IPS-20b (cell line): ENCODE results near the gene TAGLN.

Experiments
- H3K27ac ChIP-seq: one replicate; pipeline ENCODE4 v1.5.1; 2013; ENCODE audit warnings: low read length
- H3K27me3 ChIP-seq: 2 replicates; pipeline ENCODE4 v1.6.1; 2013; ENCODE audit warnings: mild to moderate bottlenecking, low read length, inconsistent platforms; ENCODE audit not compliant: insufficient read depth
- H3K36me3 ChIP-seq: 2 replicates; pipeline ENCODE4 v1.6.1; 2013; ENCODE audit warnings: low read depth, mild to moderate bottlenecking, inconsistent platforms, low read length, moderate library complexity; ENCODE audit not compliant: insufficient read depth
- H3K4me1 ChIP-seq: 2 replicates; pipeline ENCODE4 v1.6.1; 2013; ENCODE audit warnings: mild to moderate bottlenecking, control low read depth, inconsistent platforms, low read length, moderate library complexity; ENCODE audit not compliant: insufficient read depth
- H3K4me3 ChIP-seq: 2 replicates; pipeline ENCODE4 v1.5.1; 2013; ENCODE audit warnings: mild to moderate bottlenecking, low read length, inconsistent platforms
- H3K9ac ChIP-seq: 2 replicates; pipeline ENCODE4 v1.6.1; 2013; ENCODE audit warnings: low read depth, mild to moderate bottlenecking, inconsistent platforms, low read length, moderate library complexity
- H3K9me3 ChIP-seq: 2 replicates; pipeline ENCODE4 v1.6.1; 2013; ENCODE audit warnings: mild to moderate bottlenecking, low read depth, low read length, inconsistent platforms; ENCODE audit not compliant: insufficient read depth

Gene TAGLN

GRCh38 chr11:117199053-117199915 lies at the start of gene TAGLN:
Gene TAGLN (plus strand): TSS chr11:117199370. CDS start chr11:117203014, 3,644 bp downstream.
- Histone ChIP-seq H3K4me3 (peak within 1 kb of the TSS; percentile 87), H3K27ac (peak within 1 kb of the TSS; percentile 68), H3K4me1 (peaks cover 25% of the 10 kb centered on the region), H3K9me3 (no peaks in the 10 kb centered on the region), H3K27me3 (no peaks in the 10 kb centered on the region), H3K36me3 (peaks cover 27% of the 10 kb centered on the region), H3K9ac (peak within 1 kb of the TSS; percentile 95)

GRCh38 chr11:117152066-117152465 lies 47.1 kb upstream of the TAGLN start:
- H3K27ac ChIP-seq: no peak overlapping the region
- no peaks in the 10 kb centered on the region for H3K9me3 ChIP-seq
- H3K27me3 ChIP-seq: no peaks in the 10 kb centered on the region
- H3K4me3 ChIP-seq: no peak overlapping the region
- no peaks in the 10 kb centered on the region for H3K4me1 ChIP-seq
- peaks cover 74% of the 10 kb centered on the region for H3K36me3 ChIP-seq
- H3K9ac ChIP-seq: no peak overlapping the region

GRCh38 chr11:117154468-117154867 lies 44.7 kb upstream of the TAGLN start:
- Histone ChIP-seq H3K9ac (no peak overlapping the region), H3K27me3 (no peaks in the 10 kb centered on the region), H3K4me3 (no peak overlapping the region), H3K27ac (no peak overlapping the region), H3K36me3 (peaks cover 79% of the 10 kb centered on the region), H3K9me3 (no peaks in the 10 kb centered on the region), H3K4me1 (no peaks in the 10 kb centered on the region)

DNA sequence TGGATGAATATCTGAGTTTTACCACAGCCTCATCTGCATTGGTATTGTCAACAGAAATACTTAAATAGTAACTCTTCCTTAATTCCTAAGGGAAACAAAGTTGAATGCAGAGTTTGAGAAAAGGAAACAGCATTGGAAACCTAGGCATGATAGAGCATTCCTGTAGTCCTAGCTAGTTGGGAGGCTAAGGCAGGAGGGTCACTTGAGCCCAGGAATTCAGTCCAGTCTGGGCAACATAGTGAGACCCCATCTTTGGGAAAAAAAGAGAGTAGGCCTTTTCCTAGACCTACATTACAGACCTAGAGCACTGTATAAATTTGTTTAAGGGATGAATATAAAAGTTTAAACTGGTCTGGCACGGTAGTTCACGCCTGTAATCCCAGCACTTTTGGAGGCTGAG lies 41.7 kb upstream of the TAGLN start:
- H3K9ac ChIP-seq: no peak overlapping the region
- H3K4me3 ChIP-seq: no peak overlapping the region
- H3K4me1 ChIP-seq: no peaks in the 10 kb centered on the region
- peaks cover 92% of the 10 kb centered on the region for H3K36me3 ChIP-seq
- no peak overlapping the region for H3K27ac ChIP-seq
- no peaks in the 10 kb centered on the region for H3K27me3 ChIP-seq
- no peaks in the 10 kb centered on the region for H3K9me3 ChIP-seq

DNA sequence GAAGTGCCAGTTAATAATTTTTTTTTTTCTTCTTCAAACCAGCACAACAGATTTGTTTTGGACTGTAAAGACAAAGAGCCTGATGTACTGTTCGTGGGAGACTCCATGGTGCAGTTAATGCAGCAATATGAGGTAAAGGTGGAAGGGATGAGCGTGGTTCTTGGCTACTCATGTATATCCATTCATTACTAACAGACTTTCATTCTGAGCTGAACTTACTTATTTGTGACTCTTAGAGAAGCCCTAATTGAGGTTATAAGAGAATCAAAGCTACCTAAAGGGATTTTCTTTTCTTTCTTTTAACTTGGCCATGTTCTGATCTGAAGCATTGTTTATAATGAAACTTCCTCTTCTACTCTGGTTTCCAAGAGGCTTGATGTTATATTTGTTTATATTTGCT lies 39.3 kb upstream of the TAGLN start:
- no peaks in the 10 kb centered on the region for H3K4me1 ChIP-seq
- no peaks in the 10 kb centered on the region for H3K27me3 ChIP-seq
- no peaks in the 10 kb centered on the region for H3K9me3 ChIP-seq
- H3K36me3 ChIP-seq: peaks cover 92% of the 10 kb centered on the region
- no peak overlapping the region for H3K4me3 ChIP-seq
- H3K9ac ChIP-seq: no peak overlapping the region
- H3K27ac ChIP-seq: no peak overlapping the region

DNA sequence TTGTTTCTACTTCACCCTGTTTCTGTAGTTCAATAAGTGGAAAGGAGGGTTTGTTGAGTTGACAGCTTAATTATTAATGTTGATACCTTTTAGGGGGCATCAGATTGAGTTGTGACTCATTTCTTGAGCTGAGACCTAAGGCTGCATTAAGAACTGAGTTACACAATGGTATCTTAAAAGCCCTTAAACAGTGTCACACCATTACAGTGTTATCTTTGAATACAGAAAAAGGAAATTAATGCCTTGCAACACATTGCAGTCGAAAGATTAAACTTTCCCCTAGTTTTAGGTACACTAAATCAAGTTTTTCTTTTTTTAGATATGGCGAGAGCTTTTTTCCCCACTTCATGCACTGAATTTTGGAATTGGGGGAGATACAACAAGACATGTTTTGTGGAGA lies 38.3 kb upstream of the TAGLN start:
- H3K4me1 ChIP-seq: no peaks in the 10 kb centered on the region
- no peak overlapping the region for H3K4me3 ChIP-seq
- H3K27ac ChIP-seq: no peak overlapping the region
- H3K27me3 ChIP-seq: no peaks in the 10 kb centered on the region
- H3K9ac ChIP-seq: no peak overlapping the region
- H3K36me3 ChIP-seq: peaks cover 93% of the 10 kb centered on the region
- H3K9me3 ChIP-seq: no peaks in the 10 kb centered on the region

DNA sequence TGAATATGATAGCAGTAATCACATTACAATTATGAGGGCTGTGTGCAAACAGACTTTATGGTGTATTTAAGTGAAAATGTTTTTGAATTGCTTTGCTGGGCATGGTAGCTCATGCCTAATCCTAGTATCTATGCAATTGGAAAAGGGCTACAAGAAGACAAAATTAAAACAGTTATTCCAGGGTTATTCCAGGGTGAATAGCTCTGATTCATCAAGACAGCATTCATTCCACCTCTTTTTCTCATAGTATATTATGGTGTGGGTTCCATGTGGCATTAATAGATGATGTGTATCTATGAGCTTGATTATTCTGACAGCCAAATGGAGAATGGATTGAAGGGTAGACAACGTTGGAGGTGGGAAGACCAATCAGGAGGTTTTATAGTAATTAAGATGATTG lies 32.7 kb upstream of the TAGLN start:
- Histone ChIP-seq H3K4me1 (0 out of 2 replicates have a peak, but pooled peaks cover under 1% of the 10 kb centered on the region), H3K27me3 (no peaks in the 10 kb centered on the region), H3K9me3 (no peaks in the 10 kb centered on the region), H3K36me3 (peaks cover 97% of the 10 kb centered on the region), H3K4me3 (no peak overlapping the region), H3K27ac (no peak overlapping the region), H3K9ac (no peak overlapping the region)

DNA sequence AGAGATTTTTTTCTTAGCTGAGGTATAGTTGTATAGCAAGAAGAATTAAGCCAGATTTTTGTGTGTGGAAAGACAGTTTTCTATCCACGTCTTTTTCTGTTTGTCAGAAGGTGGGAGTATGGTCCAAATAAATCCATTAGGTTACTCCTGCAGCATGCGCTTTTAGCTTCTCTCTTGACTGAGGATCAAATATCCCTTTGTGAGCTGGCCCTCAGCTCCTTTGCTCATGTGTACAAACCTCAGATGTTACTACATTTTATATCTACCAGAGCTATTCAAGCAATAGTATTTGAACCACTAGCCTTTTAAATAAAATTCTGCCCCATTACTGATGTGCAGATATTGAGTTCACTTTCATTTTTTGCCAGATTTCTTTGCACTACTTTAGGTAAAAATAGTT lies 29.4 kb upstream of the TAGLN start:
- peaks cover 71% of the 10 kb centered on the region for H3K36me3 ChIP-seq
- H3K27ac ChIP-seq: no peak overlapping the region
- H3K4me3 ChIP-seq: no peak overlapping the region
- H3K9me3 ChIP-seq: no peaks in the 10 kb centered on the region
- H3K4me1 ChIP-seq: 0 out of 2 replicates have a peak, but pooled peaks cover 3% of the 10 kb centered on the region
- H3K27me3 ChIP-seq: no peaks in the 10 kb centered on the region
- H3K9ac ChIP-seq: no peak overlapping the region

DNA sequence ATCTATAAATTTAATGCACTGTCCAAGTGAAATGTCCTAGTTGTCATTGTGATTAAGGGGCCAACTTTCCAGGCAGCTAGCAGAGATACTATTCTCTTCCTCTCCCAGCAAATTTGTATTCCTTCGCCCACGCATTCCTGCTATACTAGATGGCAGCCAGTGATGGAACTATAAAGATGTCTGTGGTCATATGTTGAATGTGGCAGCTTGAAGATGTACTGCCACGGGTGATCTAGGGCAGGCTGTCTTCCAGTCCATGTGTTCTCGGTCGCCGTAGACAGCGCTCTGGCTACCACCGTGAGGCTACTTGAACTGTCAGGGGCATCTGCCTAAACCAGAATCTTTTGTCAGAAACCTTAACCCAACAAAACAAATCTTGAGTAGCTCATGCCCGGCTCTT lies 29.0 kb upstream of the TAGLN start:
- H3K27ac ChIP-seq: no peak overlapping the region
- H3K9ac ChIP-seq: no peak overlapping the region
- no peaks in the 10 kb centered on the region for H3K27me3 ChIP-seq
- H3K4me3 ChIP-seq: no peak overlapping the region
- H3K4me1 ChIP-seq: 0 out of 2 replicates have a peak, but pooled peaks cover 3% of the 10 kb centered on the region
- no peaks in the 10 kb centered on the region for H3K9me3 ChIP-seq
- H3K36me3 ChIP-seq: peaks cover 68% of the 10 kb centered on the region

- no peak overlapping the region for H3K4me3 ChIP-seq
- no peaks in the 10 kb centered on the region for H3K9me3 ChIP-seq
- H3K36me3 ChIP-seq: peaks cover 64% of the 10 kb centered on the region
- H3K9ac ChIP-seq: no peak overlapping the region
- H3K27ac ChIP-seq: no peak overlapping the region
- no peaks in the 10 kb centered on the region for H3K27me3 ChIP-seq
- 0 out of 2 replicates have a peak, but pooled peaks cover 3% of the 10 kb centered on the region for H3K4me1 ChIP-seq
Observed at GRCh38 chr11:117171007-117171403, 28.2 kb upstream of the TAGLN start.

DNA sequence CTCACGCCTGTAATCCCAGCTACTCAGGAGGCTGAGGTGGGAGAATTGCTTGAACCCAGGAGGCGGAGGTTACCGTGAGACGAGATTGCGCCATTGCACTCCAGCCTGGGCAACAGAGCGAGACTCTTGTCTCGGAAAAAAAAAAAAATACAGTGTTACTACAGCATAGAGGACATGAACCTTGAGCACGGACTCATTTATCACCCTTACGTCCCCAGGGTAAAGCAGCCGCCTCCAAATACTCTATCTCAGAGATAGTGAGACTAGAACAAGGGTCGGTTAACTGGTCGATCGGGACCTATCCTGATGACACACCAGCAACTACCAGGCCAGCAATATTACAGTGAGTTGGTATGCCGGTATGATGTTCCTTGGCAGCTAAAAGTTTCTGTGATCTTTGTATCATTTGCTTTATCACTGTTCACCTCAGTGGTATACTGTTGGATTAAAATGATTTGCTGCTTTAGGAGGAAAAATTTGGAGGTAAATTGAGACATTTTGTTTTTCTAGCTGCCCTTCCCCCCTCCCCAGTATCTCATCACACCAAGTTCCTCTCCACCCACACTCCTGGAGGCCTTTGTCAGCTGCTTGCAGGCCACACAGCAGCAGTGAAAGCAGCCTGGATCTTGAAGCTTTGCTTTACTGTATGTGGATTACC lies 27.6 kb upstream of the TAGLN start:
- Histone ChIP-seq H3K27me3 (no peaks in the 10 kb centered on the region), H3K27ac (no peak overlapping the region), H3K36me3 (peaks cover 62% of the 10 kb centered on the region), H3K4me3 (no peak overlapping the region), H3K4me1 (0 out of 2 replicates have a peak, but pooled peaks cover 3% of the 10 kb centered on the region), H3K9me3 (no peaks in the 10 kb centered on the region), H3K9ac (no peak overlapping the region)
